NCI-H2107 treated with DMSO at 0.1 percent for 48 hours (cell line): ENCODE results near the gene MPRIP.
A peak's percentile ranks its signal among the peaks of the same experiment; 100 is the strongest.

ENCODE experiments used
- DNase-seq: peaks from one replicate; lab custom pipeline; 2025; ENCODE audit not compliant: unreplicated experiment; lab: John Stamatoyannopoulos, UW

Gene MPRIP

GRCh38 chr17:17050346-17051345 is 8.4 kb downstream of the MPRIP start:
- DNase-seq, result no peak

GRCh38 chr17:17051380-17051779 is 9.1 kb downstream of the MPRIP start:
- no peak for DNase-seq

GRCh38 chr17:17051791-17052461 is 9.7 kb downstream of the MPRIP start:
- no peak for DNase-seq

- no peak for DNase-seq
These were observed 10.4 kb downstream of the MPRIP start for GRCh38 chr17:17052462-17053221.

GRCh38 chr17:17053446-17054379 is 11.5 kb downstream of the MPRIP start:
- no peak for DNase-seq

GRCh38 chr17:17054636-17055035 is 12.4 kb downstream of the MPRIP start:
- DNase-seq, result no peak

- peak; percentile 43 for DNase-seq
These were observed 13.3 kb downstream of the MPRIP start for GRCh38 chr17:17055286-17056155.

GRCh38 chr17:17056156-17056539 is 13.9 kb downstream of the MPRIP start:
- DNase-seq, result no peak

GRCh38 chr17:17057057-17057551 is 14.8 kb downstream of the MPRIP start:
- DNase-seq, result no peak

- no peak for DNase-seq
These were observed 16.0 kb downstream of the MPRIP start for GRCh38 chr17:17058304-17058703.

GRCh38 chr17:17059301-17059890 is 17.1 kb downstream of the MPRIP start:
- no peak for DNase-seq

GRCh38 chr17:17060001-17060922 is 18.0 kb downstream of the MPRIP start:
- no peak for DNase-seq

- no peak for DNase-seq
These were observed 18.7 kb downstream of the MPRIP start for GRCh38 chr17:17060930-17061329.

GRCh38 chr17:17061516-17061915 is 19.3 kb downstream of the MPRIP start:
- DNase-seq, result no peak

- DNase-seq, result no peak
These were observed 20.1 kb downstream of the MPRIP start for GRCh38 chr17:17062356-17062755.

- DNase-seq, result no peak
These were observed 20.6 kb downstream of the MPRIP start for GRCh38 chr17:17062866-17063265.

- no peak for DNase-seq
These were observed 21.4 kb downstream of the MPRIP start for GRCh38 chr17:17063546-17064122.
